ENCODE results near the gene DBF4B.
A peak's percentile ranks its signal among the peaks of the same experiment; 100 is the strongest.

Gene DBF4B

DNA sequence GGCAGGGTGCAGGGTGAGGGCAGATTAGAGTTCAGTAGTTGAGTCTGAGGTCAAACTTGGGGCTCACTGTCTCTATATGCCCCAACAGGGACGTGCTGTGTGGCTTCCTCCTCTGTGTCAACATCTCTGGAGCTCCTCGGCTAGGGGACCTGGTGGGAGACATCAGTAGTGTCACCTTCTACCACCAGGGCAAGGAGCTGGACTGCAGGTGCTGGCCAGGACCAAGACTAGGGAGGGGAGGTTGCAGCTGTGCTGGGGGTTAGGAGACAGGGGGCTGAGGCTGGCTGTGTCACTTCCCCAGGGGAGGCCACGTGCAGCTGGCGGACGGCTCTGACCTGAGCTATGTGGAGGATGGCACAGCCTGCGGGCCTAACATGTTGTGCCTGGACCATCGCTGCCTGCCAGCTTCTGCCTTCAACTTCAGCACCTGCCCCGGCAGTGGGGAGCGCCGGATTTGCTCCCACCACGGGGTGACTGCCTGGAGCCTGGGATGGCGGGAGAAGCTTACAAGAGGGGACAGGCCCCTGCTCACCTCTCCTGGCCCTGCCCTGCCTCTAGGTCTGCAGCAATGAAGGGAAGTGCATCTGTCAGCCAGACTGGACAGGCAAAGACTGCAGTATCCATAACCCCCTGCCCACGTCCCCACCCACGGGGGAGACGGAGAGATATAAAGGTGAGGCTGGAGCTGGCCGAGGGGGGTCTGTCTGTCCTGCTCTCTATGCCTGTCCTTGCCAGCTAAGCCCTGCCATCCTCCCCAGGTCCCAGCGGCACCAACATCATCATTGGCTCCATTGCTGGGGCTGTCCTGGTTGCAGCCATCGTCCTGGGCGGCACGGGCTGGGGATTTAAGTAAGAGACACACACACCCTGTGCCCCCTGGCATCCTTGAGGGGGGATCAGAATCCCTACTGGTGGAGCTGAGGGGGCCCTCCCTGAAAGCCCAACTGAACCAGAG is 69.2 kb downstream of the DBF4B start:
- Mint-ChIP-seq H3K9me3 (no peaks in the 10 kb centered on the region), H3K36me3 (no peaks in the 10 kb centered on the region), H3K27ac (no peak overlapping the region), H3K27me3 (no peaks in the 10 kb centered on the region), H3K4me1 (peaks cover 8% of the 10 kb centered on the region), H3K4me3 (no peak overlapping the region)

DNA sequence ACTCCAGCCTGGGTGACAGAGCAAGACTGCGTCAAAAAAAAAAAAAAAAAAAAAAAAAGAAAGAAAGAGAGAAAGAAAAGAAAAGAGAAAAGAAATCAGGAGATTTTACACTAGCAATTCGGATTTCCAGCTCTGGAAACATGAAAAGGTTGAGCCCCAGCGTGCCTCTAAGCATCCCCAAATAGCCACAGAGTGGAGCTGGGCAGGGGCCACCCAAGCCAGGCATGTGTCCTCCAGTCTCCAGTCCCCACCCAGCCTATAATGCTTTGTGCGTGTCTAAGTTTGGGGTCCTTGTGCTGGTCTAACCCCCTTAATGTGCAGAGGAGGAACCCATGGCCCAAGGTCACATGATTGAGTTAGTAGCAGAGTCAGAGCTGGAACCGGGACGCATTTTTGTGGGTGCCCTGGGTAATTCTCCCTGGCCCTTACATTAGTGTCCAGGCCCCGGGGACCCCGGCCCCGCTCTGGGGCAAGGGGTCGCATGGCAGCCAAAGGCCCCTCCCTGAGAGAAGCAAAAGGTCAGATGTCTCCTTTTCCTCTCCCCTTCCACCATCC is 70.3 kb downstream of the DBF4B start:
- Mint-ChIP-seq H3K27ac (no peak overlapping the region), H3K4me1 (peaks cover 8% of the 10 kb centered on the region), H3K27me3 (no peaks in the 10 kb centered on the region), H3K4me3 (peak overlapping the region; percentile 58), H3K36me3 (no peaks in the 10 kb centered on the region), H3K9me3 (no peaks in the 10 kb centered on the region)

DNA sequence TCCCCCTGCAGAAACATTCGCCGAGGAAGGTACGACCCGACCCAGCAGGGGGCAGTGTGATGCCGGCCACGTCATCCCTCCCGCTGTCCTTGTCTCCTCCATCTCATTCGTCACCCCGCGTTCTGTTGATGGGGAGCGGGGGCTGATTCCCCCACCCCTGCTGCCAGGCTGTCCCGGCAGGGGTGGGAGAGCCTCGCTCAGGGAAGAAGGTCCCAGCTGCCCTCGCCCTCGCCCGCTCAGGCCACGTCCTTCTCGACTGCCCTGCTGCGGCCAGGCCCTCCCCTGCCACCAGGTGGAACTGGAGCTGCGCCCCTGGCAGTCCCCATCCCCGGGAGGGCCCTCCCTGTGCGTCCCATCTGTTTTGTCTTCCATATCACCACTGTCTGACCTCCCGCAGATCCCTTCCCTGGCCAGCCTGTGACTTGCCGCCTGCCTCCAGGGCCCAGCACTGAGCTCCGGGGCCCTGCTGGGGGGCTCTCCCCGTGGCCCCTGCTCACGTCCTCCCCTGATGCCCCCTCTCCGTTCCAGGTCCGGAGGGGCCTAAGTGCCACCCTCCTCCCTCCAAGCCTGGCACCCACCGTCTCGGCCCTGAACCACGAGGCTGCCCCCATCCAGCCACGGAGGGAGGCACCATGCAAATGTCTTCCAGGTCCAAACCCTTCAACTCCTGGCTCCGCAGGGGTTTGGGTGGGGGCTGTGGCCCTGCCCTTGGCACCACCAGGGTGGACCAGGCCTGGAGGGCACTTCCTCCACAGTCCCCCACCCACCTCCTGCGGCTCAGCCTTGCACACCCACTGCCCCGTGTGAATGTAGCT is 71.0 kb downstream of the DBF4B start:
- no peaks in the 10 kb centered on the region for H3K27me3 Mint-ChIP-seq
- H3K4me1 Mint-ChIP-seq: peaks cover 8% of the 10 kb centered on the region
- H3K27ac Mint-ChIP-seq: no peak overlapping the region
- H3K4me3 Mint-ChIP-seq: peak overlapping the region; percentile 58
- no peaks in the 10 kb centered on the region for H3K9me3 Mint-ChIP-seq
- no peaks in the 10 kb centered on the region for H3K36me3 Mint-ChIP-seq

- Mint-ChIP-seq H3K9me3 (no peaks in the 10 kb centered on the region), H3K27me3 (no peaks in the 10 kb centered on the region), H3K27ac (no peak overlapping the region), H3K36me3 (no peaks in the 10 kb centered on the region), H3K4me1 (peaks cover 8% of the 10 kb centered on the region), H3K4me3 (no peak overlapping the region)
These were observed 71.7 kb downstream of the DBF4B start for GRCh38 chr17:44780161-44780560.

GRCh38 chr17:44780845-44781480 is 72.5 kb downstream of the DBF4B start:
- Mint-ChIP-seq H3K4me1 (peaks cover 5% of the 10 kb centered on the region), H3K9me3 (no peaks in the 10 kb centered on the region), H3K36me3 (no peaks in the 10 kb centered on the region), H3K4me3 (no peak overlapping the region), H3K27ac (no peak overlapping the region), H3K27me3 (no peaks in the 10 kb centered on the region)

- Mint-ChIP-seq H3K9me3 (no peaks in the 10 kb centered on the region), H3K4me3 (no peak overlapping the region), H3K4me1 (no peaks in the 10 kb centered on the region), H3K36me3 (no peaks in the 10 kb centered on the region), H3K27ac (no peak overlapping the region), H3K27me3 (no peaks in the 10 kb centered on the region)
These were observed 73.3 kb downstream of the DBF4B start for GRCh38 chr17:44781551-44782325.

DNA sequence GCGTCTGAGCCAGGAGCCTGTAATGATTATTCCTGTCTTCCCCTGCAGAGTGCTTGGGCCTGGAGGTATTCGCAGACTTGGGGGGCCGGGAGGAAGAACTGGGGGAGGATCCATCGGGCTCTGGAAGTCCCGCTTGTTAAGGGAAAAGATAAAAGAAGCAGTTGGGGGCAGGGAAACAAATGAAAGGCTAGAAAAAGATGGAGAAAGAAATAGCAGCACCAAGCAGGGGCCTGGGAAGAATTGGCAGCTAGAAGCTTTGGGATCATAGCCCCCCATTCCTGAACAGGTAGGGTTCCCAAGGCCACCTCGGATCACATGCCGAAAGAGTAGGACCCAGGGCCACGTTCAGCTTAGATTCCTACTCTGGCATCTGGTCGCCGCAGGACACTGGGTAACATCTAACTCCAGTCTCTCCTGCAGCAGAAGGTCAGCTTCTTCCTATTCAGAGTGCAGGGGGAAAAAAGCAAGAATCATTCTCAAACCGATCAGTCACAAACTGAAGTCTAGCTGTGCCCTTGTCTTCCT is 73.9 kb downstream of the DBF4B start:
- Mint-ChIP-seq H3K4me3 (no peak overlapping the region), H3K27ac (no peak overlapping the region), H3K4me1 (no peaks in the 10 kb centered on the region), H3K9me3 (no peaks in the 10 kb centered on the region), H3K27me3 (no peaks in the 10 kb centered on the region), H3K36me3 (no peaks in the 10 kb centered on the region)

GRCh38 chr17:44785921-44786320 is 77.5 kb downstream of the DBF4B start:
- Mint-ChIP-seq H3K4me1 (no peaks in the 10 kb centered on the region), H3K27ac (no peak overlapping the region), H3K9me3 (no peaks in the 10 kb centered on the region), H3K4me3 (no peak overlapping the region), H3K27me3 (no peaks in the 10 kb centered on the region), H3K36me3 (no peaks in the 10 kb centered on the region)

GRCh38 chr17:44786551-44787081 is 78.2 kb downstream of the DBF4B start:
- Mint-ChIP-seq H3K27me3 (no peaks in the 10 kb centered on the region), H3K4me3 (no peak overlapping the region), H3K4me1 (no peaks in the 10 kb centered on the region), H3K36me3 (no peaks in the 10 kb centered on the region), H3K9me3 (no peaks in the 10 kb centered on the region), H3K27ac (no peak overlapping the region)

- no peak overlapping the region for H3K27ac Mint-ChIP-seq
- H3K4me3 Mint-ChIP-seq: no peak overlapping the region
- no peaks in the 10 kb centered on the region for H3K27me3 Mint-ChIP-seq
- no peaks in the 10 kb centered on the region for H3K9me3 Mint-ChIP-seq
- no peaks in the 10 kb centered on the region for H3K4me1 Mint-ChIP-seq
- no peaks in the 10 kb centered on the region for H3K36me3 Mint-ChIP-seq
These were observed 78.9 kb downstream of the DBF4B start for GRCh38 chr17:44787271-44787940.

DNA sequence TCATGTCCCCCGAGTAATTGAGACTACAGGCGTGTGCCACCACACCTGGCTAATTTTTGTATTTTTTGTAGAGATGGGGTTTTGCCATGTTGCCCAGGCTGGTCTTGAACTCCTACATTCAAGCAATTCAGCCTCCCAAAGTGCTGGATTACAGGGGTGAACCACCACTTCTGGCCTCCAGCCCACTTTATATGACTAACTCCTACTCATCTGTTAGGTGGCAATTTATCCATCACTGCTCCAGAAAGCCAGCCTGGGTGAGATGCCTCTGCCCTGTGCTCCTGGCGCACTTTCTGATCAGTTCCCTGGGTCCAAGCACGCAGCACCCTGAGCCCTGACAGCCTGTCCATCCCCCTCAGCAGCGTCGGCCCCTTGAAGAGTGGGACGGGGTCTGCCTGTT is 79.7 kb downstream of the DBF4B start:
- Mint-ChIP-seq H3K27me3 (no peaks in the 10 kb centered on the region), H3K4me1 (no peaks in the 10 kb centered on the region), H3K36me3 (no peaks in the 10 kb centered on the region), H3K27ac (no peak overlapping the region), H3K9me3 (no peaks in the 10 kb centered on the region), H3K4me3 (no peak overlapping the region)

DNA sequence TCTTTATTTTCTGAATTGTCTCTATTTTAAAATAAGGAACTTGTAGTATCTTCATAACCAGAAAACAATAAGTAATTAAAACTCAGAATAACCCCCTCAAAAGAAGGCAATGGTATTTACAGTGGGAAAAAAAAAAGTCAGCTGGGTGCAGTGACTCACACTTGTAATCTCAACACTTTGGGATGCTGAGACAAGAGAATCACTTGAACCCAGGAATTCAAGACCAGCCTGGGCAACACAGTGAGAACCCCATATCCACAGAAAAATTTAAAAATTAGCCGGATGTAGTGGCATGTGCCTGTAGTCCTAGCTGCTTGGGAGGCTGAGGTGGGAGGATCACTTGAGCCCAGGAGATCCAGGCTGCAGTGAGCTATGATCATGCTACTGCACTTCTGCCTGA is 83.8 kb downstream of the DBF4B start:
- H3K27me3 Mint-ChIP-seq: no peaks in the 10 kb centered on the region
- no peaks in the 10 kb centered on the region for H3K36me3 Mint-ChIP-seq
- no peak overlapping the region for H3K27ac Mint-ChIP-seq
- H3K4me3 Mint-ChIP-seq: no peak overlapping the region
- H3K4me1 Mint-ChIP-seq: peaks cover 5% of the 10 kb centered on the region
- no peaks in the 10 kb centered on the region for H3K9me3 Mint-ChIP-seq

DNA sequence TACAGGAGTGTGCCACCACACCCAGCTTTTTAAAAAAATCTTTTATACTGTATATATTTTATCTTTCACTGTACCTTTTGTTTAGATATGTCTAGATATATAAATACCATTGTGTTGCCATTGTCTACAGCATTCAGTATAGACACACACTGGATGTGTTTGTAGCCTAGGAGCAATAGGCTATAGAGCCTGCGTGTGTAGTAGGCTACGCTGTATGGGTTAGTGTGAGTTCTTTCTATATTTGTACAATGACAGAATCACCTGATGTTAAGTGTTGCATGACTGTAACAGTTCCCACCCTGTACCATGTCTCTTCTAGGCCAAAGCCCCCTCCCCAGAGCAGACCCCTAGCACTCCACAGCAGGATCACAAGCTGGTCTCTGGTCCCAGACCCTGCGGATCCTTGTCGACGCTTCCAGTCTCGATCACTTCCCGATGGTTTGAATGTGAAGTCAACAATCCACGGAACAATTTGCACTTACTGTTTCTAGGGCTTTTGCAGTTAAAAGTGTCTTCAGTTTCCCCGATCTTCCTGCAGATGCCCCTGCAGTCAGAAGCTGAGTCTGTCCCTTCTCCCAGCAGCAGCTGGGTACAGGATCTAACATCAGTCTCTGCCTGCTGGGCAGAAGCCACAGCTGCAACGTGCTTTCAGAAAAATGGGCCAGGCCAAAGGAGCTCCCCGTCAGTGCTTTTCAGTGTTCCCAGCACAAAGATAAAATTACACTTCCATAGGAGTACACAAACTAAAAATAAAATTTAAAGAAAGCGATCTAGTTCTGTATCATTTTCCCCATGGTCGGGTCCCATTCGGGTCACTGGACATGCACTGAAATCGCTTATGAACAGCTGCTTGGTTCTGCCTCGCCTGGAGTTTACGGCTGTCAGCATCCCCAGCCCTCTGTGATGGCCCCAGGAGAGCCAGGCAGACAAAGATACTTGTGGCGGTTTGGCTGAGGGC is 85.7 kb downstream of the DBF4B start:
- Mint-ChIP-seq H3K27ac (no peak overlapping the region), H3K27me3 (no peaks in the 10 kb centered on the region), H3K9me3 (no peaks in the 10 kb centered on the region), H3K4me3 (no peak overlapping the region), H3K36me3 (no peaks in the 10 kb centered on the region), H3K4me1 (peaks cover 5% of the 10 kb centered on the region)

Measured in activated naive CD4-positive, alpha-beta T cell treated with anti-CD3 and anti-CD28 coated beads, Interleukin-2, amount 50 U/mL, for 24 hours (primary cell).